GM12891 (cell line): ENCODE measurements around the gene ANXA2R.

ENCODE experiments used
- DNase-seq: peaks from one replicate; pipeline ENCODE4 v3.0.0; 2011; ENCODE audit warnings: low spot score; ENCODE audit not compliant: insufficient read length
- FAIRE-seq: peaks from 2 replicates; lab custom pipeline; 2011; peaks lifted over from hg19 to GRCh38; lab: Jason Lieb, UNC
- PAX5 ChIP-seq: IDR thresholded peaks from 2 replicates; pipeline ENCODE4 v1.6.1; 2011; ENCODE audit warnings: low read length, moderate library complexity, mild to moderate bottlenecking; ENCODE audit not compliant: insufficient read depth, severe bottlenecking
- POLR2A ChIP-seq: IDR thresholded peaks from 2 replicates; pipeline ENCODE4 v1.6.1; 2011; ENCODE audit warnings: low read depth, low read length, control low read depth
- POLR2AphosphoS5 ChIP-seq: IDR thresholded peaks from 2 replicates; pipeline ENCODE4 v1.6.1; 2011; ENCODE audit warnings: low read depth, low read length, control low read depth
- POU2F2 ChIP-seq: IDR thresholded peaks from 2 replicates; pipeline ENCODE4 v1.6.1; 2011; ENCODE audit warnings: low read depth, mild to moderate bottlenecking, control low read depth, low read length, moderate library complexity
- SPI1 ChIP-seq: IDR thresholded peaks from 2 replicates; pipeline ENCODE4 v1.6.1; 2011; ENCODE audit warnings: low read depth, low read length, control low read depth
- TAF1 ChIP-seq: IDR thresholded peaks from 2 replicates; pipeline ENCODE4 v1.6.1; 2011; ENCODE audit warnings: low read depth, low read length, control low read depth

ANXA2R gene

GRCh38 chr5:43041669-43042175 is 1.6 kb upstream of the ANXA2R start:
- TF ChIP-seq PAX5 (no peak), POLR2AphosphoS5 (peak; percentile 32)
- DNase-seq (no peak), FAIRE-seq (peak; percentile 80)

- DNase-seq (no peak), FAIRE-seq (no peak)
- TF ChIP-seq POLR2A (no peak), PAX5 (no peak), POLR2AphosphoS5 (no peak), TAF1 (no peak), SPI1 (no peak), POU2F2 (no peak)
Measured at GRCh38 chr5:43041110-43041668, 1.1 kb upstream of the ANXA2R start.

- TF ChIP-seq POLR2A (peak; percentile 46; the same call in 1 of the 2 replicates), SPI1 (no peak)
- DNase-seq (no peak), FAIRE-seq (no peak)
Measured at GRCh38 chr5:43039471-43040286, 440 bp downstream of the ANXA2R start.

GRCh38 chr5:43039152-43039470 is 1.0 kb downstream of the ANXA2R start:
- DNase-seq (no peak), FAIRE-seq (no peak)
- TF ChIP-seq PAX5, result no peak
- no peak for TF ChIP-seq POLR2AphosphoS5
- TF ChIP-seq SPI1, result no peak
- no peak for TF ChIP-seq POU2F2
- no peak for TF ChIP-seq TAF1
- TF ChIP-seq POLR2A, result no peak

- no peak for FAIRE-seq
- DNase-seq, result no peak
- TF ChIP-seq POLR2A, result no peak
- TF ChIP-seq POLR2AphosphoS5, result no peak
- no peak for TF ChIP-seq PAX5
- TF ChIP-seq SPI1, result no peak
- no peak for TF ChIP-seq TAF1
- TF ChIP-seq POU2F2, result no peak
Measured at GRCh38 chr5:43038496-43038989, 1.6 kb downstream of the ANXA2R start.

GRCh38 chr5:43037636-43038495 is 2.3 kb downstream of the ANXA2R start:
- TF ChIP-seq SPI1 (no peak), POLR2AphosphoS5 (no peak), PAX5 (no peak), POLR2A (no peak), POU2F2 (no peak), TAF1 (no peak)
- peak; percentile 43 for FAIRE-seq
- no peak for DNase-seq

GRCh38 chr5:43036856-43037635 is 3.1 kb downstream of the ANXA2R start:
- FAIRE-seq (no peak), DNase-seq (no peak)
- TF ChIP-seq TAF1 (no peak), POU2F2 (no peak), PAX5 (no peak), POLR2AphosphoS5 (no peak), POLR2A (no peak), SPI1 (no peak)

GRCh38 chr5:43036409-43036808 is 3.7 kb downstream of the ANXA2R start:
- FAIRE-seq (no peak), DNase-seq (no peak)
- no peak for TF ChIP-seq TAF1

GRCh38 chr5:43034591-43034968 is 5.5 kb downstream of the ANXA2R start:
- DNase-seq (no peak), FAIRE-seq (no peak)

More at GRCh38 chr5:43034591-43034968, 5.5 kb downstream of the ANXA2R start:
- no peak for TF ChIP-seq TAF1
- no peak for TF ChIP-seq PAX5
- no peak for TF ChIP-seq POLR2A
- no peak for TF ChIP-seq POU2F2
- no peak for TF ChIP-seq POLR2AphosphoS5
- TF ChIP-seq SPI1, result no peak
